HG02623 (cell line): ENCODE results near the gene SSX1.
"Not testable (repeated sequence)": the region's sequence is repeated elsewhere in the genome, so short reads cannot be mapped to it uniquely, and the experiment has no call there.

ENCODE experiments used
- ATAC-seq: cut with Tn5 transposase; IDR thresholded peaks from one replicate; pipeline ENCODE4 v1.9.1; 2021; ENCODE audit warnings: moderate library complexity; ENCODE audit not compliant: unreplicated experiment

Gene SSX1, protein sequence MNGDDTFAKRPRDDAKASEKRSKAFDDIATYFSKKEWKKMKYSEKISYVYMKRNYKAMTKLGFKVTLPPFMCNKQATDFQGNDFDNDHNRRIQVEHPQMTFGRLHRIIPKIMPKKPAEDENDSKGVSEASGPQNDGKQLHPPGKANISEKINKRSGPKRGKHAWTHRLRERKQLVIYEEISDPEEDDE

DNA sequence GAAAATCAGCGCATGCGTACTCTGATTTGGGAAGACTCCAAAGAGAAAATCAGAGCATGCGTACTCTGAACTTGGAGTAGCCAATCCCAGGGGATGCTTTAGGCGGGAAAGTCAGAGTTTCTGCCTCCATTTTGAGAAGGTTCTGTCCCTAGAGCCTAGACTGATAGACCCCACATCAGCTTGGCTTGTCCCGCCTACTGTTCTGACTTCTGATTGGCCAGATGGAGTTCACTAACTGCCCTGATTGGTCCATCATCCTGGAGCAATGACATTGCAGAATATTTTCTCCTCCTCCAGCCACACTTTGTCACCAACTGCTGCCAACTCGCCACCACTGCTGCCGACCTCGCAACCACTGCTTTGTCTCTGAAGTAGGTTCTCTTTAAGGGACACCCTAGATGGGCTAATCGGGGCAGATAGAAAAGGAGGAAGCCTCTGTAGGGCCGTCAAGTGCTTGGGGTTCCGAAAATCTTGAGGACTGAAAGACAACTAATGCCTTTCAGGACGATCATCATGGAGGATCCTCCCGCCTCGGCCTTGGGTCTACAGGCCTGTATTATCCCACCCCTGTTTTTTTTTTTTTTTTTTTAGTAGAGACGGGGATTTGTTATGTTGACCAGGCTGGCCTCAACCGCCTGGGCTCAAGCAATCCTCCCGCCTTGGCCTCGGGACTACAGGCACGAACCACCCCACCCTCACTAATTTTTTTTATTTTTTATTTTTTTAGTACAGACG, at the start of gene SSX1:
Gene SSX1, plus strand, starts transcription at position 331 of the 735 bp plus-strand sequence. CDS start 1,850 bp downstream, outside the sequence.
- not testable (repeated sequence) for ATAC-seq

DNA sequence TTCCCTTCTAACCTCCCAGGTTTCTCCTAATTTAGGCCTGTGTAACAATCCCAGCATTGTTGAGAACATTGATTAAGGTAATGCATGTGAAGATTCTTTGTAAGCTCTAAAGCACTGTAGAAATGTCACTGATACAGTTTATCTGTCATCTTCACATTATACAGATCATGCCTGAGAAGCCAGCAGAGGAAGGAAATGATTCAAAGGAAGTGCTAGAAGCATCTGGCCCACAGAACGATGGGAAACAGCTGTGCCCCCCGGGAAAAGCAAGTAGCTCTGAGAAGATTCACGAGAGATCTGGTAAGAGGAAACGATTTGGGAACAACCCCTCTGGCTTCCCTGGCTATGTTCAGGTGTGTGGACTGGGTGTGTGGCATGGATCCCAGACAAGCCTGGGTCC, 40.9 kb upstream of the SSX1 start:
- ATAC-seq, result not testable (repeated sequence)

DNA sequence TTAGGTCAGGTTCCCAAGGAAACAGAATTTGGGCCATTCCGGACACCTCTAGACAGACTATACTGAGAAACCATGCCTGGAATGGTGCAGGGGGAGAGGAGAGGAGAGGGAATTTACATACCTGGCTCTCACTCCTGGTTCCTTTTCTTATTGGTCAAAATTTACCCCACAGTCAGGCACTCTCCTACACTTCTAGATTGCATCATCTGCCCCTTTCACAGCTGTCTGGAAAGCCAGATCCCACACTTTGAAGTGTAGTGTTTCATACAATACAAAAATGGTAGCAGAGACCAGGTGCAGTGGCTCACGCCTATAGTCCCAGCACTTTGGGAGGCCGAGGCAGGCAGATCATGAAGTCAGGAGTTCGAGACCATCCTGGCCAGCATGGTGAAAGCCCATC, 31.0 kb upstream of the SSX1 start:
- ATAC-seq, result not testable (repeated sequence)

DNA sequence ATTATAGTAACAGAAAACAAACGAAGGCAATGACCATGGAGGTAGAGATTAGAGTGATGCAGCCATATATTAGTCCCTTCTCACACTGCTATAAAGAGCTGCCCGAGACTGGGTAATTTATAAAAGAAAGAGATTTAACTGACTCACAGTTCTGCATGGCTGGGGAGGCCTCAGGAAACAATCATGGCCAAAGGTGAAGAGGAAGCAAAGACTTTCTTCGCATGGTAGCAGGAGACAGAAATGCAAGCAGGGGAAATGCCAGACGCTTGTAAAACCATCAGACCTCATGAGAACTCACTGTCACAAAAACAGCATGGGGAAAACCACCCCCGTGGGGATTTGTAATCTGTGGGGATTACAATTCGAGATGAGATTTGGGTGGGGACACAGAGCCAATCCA, 2.2 kb upstream of the SSX1 start:
- ATAC-seq, result not testable (repeated sequence)

DNA sequence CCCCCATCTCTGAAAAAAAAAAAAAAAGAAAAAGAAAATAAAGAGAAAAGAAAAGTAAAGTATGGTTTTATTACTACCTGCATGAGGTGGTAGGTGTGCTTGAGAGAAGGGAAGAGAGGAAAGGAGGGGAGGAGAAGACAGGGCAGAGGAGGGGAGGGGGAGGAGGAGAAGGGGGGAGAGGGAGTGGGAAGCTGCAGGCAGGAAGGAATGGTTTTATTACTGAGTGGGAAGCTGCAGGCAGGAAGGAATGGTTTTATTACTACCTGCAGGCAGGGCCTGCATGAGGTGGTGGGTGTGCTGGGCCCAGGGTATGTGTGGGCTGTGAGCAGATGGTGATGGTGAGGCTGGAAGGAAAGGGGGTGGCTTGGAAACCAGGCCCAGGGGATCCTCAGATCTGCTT, 19.2 kb downstream of the SSX1 start:
- not testable (repeated sequence) for ATAC-seq

DNA sequence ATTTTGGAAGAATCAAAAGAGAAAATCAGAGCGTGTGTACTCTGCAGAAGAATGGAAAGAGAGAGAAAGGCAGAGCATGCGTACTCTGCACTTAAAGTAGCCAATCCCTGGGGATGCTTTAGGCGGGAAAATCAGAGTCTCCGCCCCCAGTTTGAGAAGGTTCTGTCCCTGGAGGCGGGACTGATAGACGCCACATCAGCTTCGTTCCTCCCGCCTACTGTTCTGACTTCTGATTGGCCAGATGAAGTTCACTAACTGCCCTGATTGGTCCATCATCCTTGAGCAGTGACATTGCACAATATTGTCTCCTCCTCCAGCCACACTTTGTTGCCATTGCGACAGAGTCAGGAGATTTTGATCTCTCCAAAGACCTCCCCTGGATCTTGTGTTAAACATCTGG, 23.8 kb downstream of the SSX1 start:
- ATAC-seq, result no peak

DNA sequence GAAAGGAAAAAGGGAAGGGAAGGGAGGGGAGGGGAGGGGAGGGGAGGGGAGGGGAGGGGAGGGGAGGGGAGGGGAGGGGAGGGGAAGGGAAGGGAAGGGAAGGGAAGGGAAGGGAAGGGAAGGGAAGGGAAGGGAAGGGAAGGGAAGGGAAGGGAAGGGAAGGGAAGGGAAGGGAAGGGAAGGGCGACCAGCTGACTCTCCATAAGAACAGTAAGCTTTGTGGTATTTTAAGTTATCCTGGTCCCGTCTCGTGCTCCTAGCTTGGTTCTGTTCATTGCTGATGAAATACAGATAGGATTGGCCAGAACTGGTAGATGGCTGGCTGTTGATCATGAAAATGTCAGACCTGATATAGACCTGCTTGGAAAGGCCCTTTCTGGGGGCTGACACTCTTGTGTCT, 25.5 kb downstream of the SSX1 start:
- ATAC-seq, result not testable (repeated sequence)

DNA sequence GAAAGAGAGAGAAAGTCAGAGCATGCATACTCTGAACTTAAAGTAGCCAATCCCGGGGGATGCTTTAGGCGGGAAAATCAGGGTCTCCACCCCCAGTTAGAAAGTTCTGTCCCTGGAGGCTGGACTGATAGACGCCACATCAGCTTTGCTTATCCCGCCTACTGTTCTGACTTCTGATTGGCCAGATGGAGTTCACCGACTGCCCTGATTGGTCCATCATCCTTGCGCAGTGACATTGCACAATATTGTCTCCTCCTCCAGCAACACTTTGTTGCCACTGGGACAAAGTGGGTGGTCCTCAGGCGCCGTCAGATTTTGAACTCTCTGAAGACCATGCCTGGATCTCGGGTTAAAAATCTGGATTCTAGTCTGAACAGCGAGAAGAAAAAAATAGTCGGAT, 51.0 kb downstream of the SSX1 start:
- no peak for ATAC-seq

DNA sequence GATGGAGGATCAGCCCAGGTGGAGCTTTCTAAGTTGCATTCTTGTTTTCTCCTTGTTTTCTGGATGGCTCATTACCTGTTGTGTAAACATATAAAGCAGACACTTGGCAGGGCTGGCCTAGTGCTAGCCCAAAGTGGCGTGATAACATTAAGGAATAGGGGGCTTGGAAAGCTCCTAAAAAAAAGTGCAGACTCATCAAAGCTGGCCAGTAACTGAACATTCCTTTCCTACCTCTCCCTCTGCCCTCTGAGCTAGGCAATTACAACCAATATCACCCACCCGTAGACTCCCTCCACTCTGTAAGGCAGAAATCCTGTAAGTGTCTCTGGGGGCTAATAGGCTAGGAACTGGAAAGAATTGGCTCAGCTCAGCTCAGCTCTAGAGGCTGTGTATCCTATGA, 58.8 kb downstream of the SSX1 start:
- ATAC-seq, result not testable (repeated sequence)
